BE2C (cell line): Measurements from ENCODE around the gene WWOX.

Experiments
- DNase-seq: peaks from one replicate; pipeline ENCODE4 v3.0.0-alpha.2; 2020
- H3K27me3 ChIP-seq: fragments of 250-450 bp; sonication (Bioruptor Pico); 2 replicates; pipeline ENCODE4 v1.5.1; 2020; ENCODE audit warnings: mild to moderate bottlenecking
- H3K36me3 ChIP-seq: fragments of 250-450 bp; sonication (Bioruptor Pico); 2 replicates; pipeline ENCODE4 v1.5.1; 2020; ENCODE audit warnings: mild to moderate bottlenecking
- H3K4me1 ChIP-seq: fragments of 250-450 bp; sonication (Bioruptor Pico); 2 replicates; pipeline ENCODE4 v1.5.1; 2020
- H3K4me3 ChIP-seq: 2 replicates; pipeline ENCODE4 v1.5.1; 2011; ENCODE audit warnings: low read depth, low read length
- H3K9me3 ChIP-seq: fragments of 250-450 bp; sonication (Bioruptor Pico); 2 replicates; pipeline ENCODE4 v1.5.1; 2020
- CTCF ChIP-seq: IDR thresholded peaks from 2 replicates; pipeline ENCODE4 v1.5.1; 2012; ENCODE audit warnings: mild to moderate bottlenecking, low read depth, low read length

WWOX gene

GRCh38 chr16:78122774-78123315 is 23.4 kb downstream of the WWOX start:
- DNase-seq = peak; percentile 24

GRCh38 chr16:78125112-78125844 is 25.8 kb downstream of the WWOX start:
- Histone ChIP-seq H3K27me3 (no peaks in the 10 kb centered on the region), H3K4me3 (no peak overlapping the region), H3K9me3 (no peaks in the 10 kb centered on the region), H3K4me1 (no peaks in the 10 kb centered on the region), H3K36me3 (no peaks in the 10 kb centered on the region)
- no peak for DNase-seq
- no peak for TF ChIP-seq CTCF

More at GRCh38 chr16:78122774-78123315, 23.4 kb downstream of the WWOX start:
- peak; percentile 40 for TF ChIP-seq CTCF
- H3K36me3 ChIP-seq = no peaks in the 10 kb centered on the region
- no peaks in the 10 kb centered on the region for H3K27me3 ChIP-seq
- no peaks in the 10 kb centered on the region for H3K4me1 ChIP-seq
- no peaks in the 10 kb centered on the region for H3K9me3 ChIP-seq
- H3K4me3 ChIP-seq = no peak overlapping the region

- DNase-seq = no peak
- H3K27me3 ChIP-seq = no peaks in the 10 kb centered on the region
- H3K36me3 ChIP-seq = no peaks in the 10 kb centered on the region
- no peak for TF ChIP-seq CTCF
- H3K4me1 ChIP-seq = no peaks in the 10 kb centered on the region
- no peak overlapping the region for H3K4me3 ChIP-seq
- no peaks in the 10 kb centered on the region; the same call in 1 of the 2 replicates for H3K9me3 ChIP-seq
These were observed 27.2 kb downstream of the WWOX start for GRCh38 chr16:78126662-78127061.

- Histone ChIP-seq H3K36me3 (no peaks in the 10 kb centered on the region), H3K27me3 (no peaks in the 10 kb centered on the region), H3K4me1 (no peaks in the 10 kb centered on the region), H3K9me3 (no peaks in the 10 kb centered on the region; the same call in 1 of the 2 replicates), H3K4me3 (no peak overlapping the region)
- no peak for TF ChIP-seq CTCF
- DNase-seq = no peak
These were observed 27.7 kb downstream of the WWOX start for GRCh38 chr16:78127130-78127529.

- Histone ChIP-seq H3K4me3 (no peak overlapping the region), H3K36me3 (no peaks in the 10 kb centered on the region), H3K4me1 (no peaks in the 10 kb centered on the region), H3K27me3 (no peaks in the 10 kb centered on the region), H3K9me3 (no peaks in the 10 kb centered on the region; the same call in 1 of the 2 replicates)
- TF ChIP-seq CTCF = no peak
- DNase-seq = no peak
These were observed 29.5 kb downstream of the WWOX start for GRCh38 chr16:78128913-78129312.

GRCh38 chr16:78129349-78129748 is 29.9 kb downstream of the WWOX start:
- no peak overlapping the region for H3K4me3 ChIP-seq
- no peak for DNase-seq
- H3K27me3 ChIP-seq = no peaks in the 10 kb centered on the region
- no peak for TF ChIP-seq CTCF
- H3K4me1 ChIP-seq = no peaks in the 10 kb centered on the region
- no peaks in the 10 kb centered on the region for H3K36me3 ChIP-seq
- no peaks in the 10 kb centered on the region; the same call in 1 of the 2 replicates for H3K9me3 ChIP-seq
